Endothelial cell of umbilical vein (primary cell): Measurements from ENCODE around the gene ANKH. TPM values are rescaled to one million over a fixed set of nuclear protein-coding genes. Genes with fewer than 3 reads are reported as not detected.

Experiments used
- BruUV-seq: library from RNA; stranded (reverse); fragments of 400-500 nt; replicated peaks from 2 replicates; lab custom pipeline; 2021; lab: Mats Ljungman, UMichigan
- CTCF ChIA-PET: fragments of 300-600, 350-600 bp; sonication (Branson Sonifier 250); formaldehyde crosslinking; loops from one replicate; lab custom pipeline; 2021; ENCODE audit warnings: antibody characterized with exemption, inconsistent platforms; lab: Charles Lee
- POLR2A ChIA-PET: fragments of 300-600, 350-600 bp; sonication (Branson Sonifier 250); formaldehyde crosslinking; loops from one replicate; lab custom pipeline; 2021; ENCODE audit warnings: antibody characterized with exemption, inconsistent platforms; lab: Charles Lee
- DNase-seq: peaks from one replicate; pipeline ENCODE4 v3.0.0-alpha.2; 2011; ENCODE audit warnings: low read depth, low spot score
- FAIRE-seq: peaks from 2 replicates; lab custom pipeline; 2011; peaks lifted over from hg19 to GRCh38; lab: Jason Lieb, UNC
- H2AFZ ChIP-seq: 2 replicates; pipeline ENCODE4 v1.6.0; 2012; ENCODE audit warnings: low read depth, low read length, control low read depth, inconsistent platforms
- H3K27ac ChIP-seq: 2 replicates; pipeline ENCODE4 v1.5.1; 2011; ENCODE audit warnings: low read depth, mild to moderate bottlenecking, control low read depth, low read length, moderate library complexity; ENCODE audit not compliant: insufficient read depth
- H3K27me3 ChIP-seq, 2 experiments: 2 replicates each; pipeline versions ENCODE4 v1.6.0 to v1.6.1; 2011; ENCODE audit warnings: low read length in 2 of 2, mixed read lengths in 1 of 2; ENCODE audit not compliant: control insufficient read depth in 2 of 2, insufficient read depth in 2 of 2
- H3K36me3 ChIP-seq, 2 experiments: 2 replicates in 1 of 2; 3 replicates in 1 of 2; pipeline ENCODE4 v1.5.1; 2011; ENCODE audit warnings: low read length in 2 of 2, mild to moderate bottlenecking in 1 of 2, moderate library complexity in 1 of 2; ENCODE audit not compliant: control insufficient read depth in 2 of 2, insufficient read depth in 2 of 2; ENCODE audit errors: extremely low read depth in 1 of 2
- H3K4me1 ChIP-seq: 3 replicates; pipeline ENCODE4 v1.5.1; 2011; ENCODE audit warnings: mild to moderate bottlenecking, low read length; ENCODE audit not compliant: control insufficient read depth, insufficient read depth; ENCODE audit errors: extremely low read depth
- H3K4me2 ChIP-seq: 2 replicates; pipeline ENCODE4 v1.6.1; 2011; ENCODE audit warnings: low read length, control low read depth, mixed read lengths; ENCODE audit not compliant: insufficient read depth
- H3K4me3 ChIP-seq, 3 experiments: fragments of 200-600 bp in 1 of 3; sonication (generic), shearing (Covaris generic) in 1 of 3; replicated peaks in 1 of 3; 2 replicates each; pipeline ENCODE4 v1.5.1; 2011 to 2016; ENCODE audit warnings: control low read depth in 3 of 3, low read length in 3 of 3, mild to moderate bottlenecking in 2 of 3, inconsistent platforms in 1 of 3, low read depth in 1 of 3, moderate library complexity in 1 of 3; ENCODE audit not compliant: insufficient read depth in 1 of 3
- H3K79me2 ChIP-seq: 2 replicates; pipeline ENCODE4 v1.6.0; 2012; ENCODE audit warnings: low read length, inconsistent platforms; ENCODE audit not compliant: control insufficient read depth, insufficient read depth
- H3K9ac ChIP-seq: replicated peaks from 2 replicates; pipeline ENCODE3; 2011; ENCODE audit warnings: low read length, control low read depth; ENCODE audit not compliant: insufficient read depth; ENCODE audit errors: extremely low read depth
- H3K9me1 ChIP-seq: replicated peaks from 3 replicates; pipeline ENCODE4 v1.6.0; 2011; ENCODE audit warnings: mild to moderate bottlenecking, low read length; ENCODE audit not compliant: control insufficient read depth, insufficient read depth; ENCODE audit errors: extremely low read depth
- H3K9me3 ChIP-seq: replicated peaks from 2 replicates; pipeline ENCODE4 v1.5.1; 2012; ENCODE audit warnings: low read length, inconsistent platforms; ENCODE audit not compliant: control insufficient read depth, insufficient read depth
- H4K20me1 ChIP-seq: replicated peaks from 2 replicates; pipeline ENCODE3; 2011; ENCODE audit warnings: mild to moderate bottlenecking, low read length; ENCODE audit not compliant: control insufficient read depth, insufficient read depth; ENCODE audit errors: extremely low read depth
- EZH2 ChIP-seq: IDR thresholded peaks from 2 replicates; pipeline ENCODE4 v1.6.1; 2012; ENCODE audit warnings: borderline replicate concordance, low read depth, mild to moderate bottlenecking, moderate library complexity, low read length, inconsistent platforms; ENCODE audit not compliant: severe bottlenecking
- FOS ChIP-seq: IDR thresholded peaks from 2 replicates; pipeline ENCODE4 v1.6.1; 2011; ENCODE audit warnings: mild to moderate bottlenecking, low read length, moderate library complexity, borderline replicate concordance; ENCODE audit not compliant: insufficient read depth
- GATA2 ChIP-seq: IDR thresholded peaks from 2 replicates; pipeline ENCODE4 v1.7.0; 2011; ENCODE audit warnings: low read depth, mild to moderate bottlenecking, moderate library complexity, mixed read lengths, low read length; ENCODE audit not compliant: insufficient read length, insufficient read depth
- JUN ChIP-seq: IDR thresholded peaks from 2 replicates; pipeline ENCODE4 v1.6.1; 2011; ENCODE audit warnings: borderline replicate concordance, low read depth; ENCODE audit not compliant: insufficient read length, insufficient read depth
- MAX ChIP-seq: IDR thresholded peaks from 2 replicates; pipeline ENCODE4 v1.6.1; 2011; ENCODE audit not compliant: insufficient read depth, insufficient read length
- MYC ChIP-seq: IDR thresholded peaks from one replicate; pipeline ENCODE4 v1.6.1; 2011; ENCODE audit warnings: mild to moderate bottlenecking, low read depth, low read length
- POLR2A ChIP-seq: IDR thresholded peaks from 2 replicates; pipeline ENCODE4 v1.6.1; 2012; ENCODE audit warnings: low read depth, mild to moderate bottlenecking, control low read depth, low read length
- POLR2AphosphoS5 ChIP-seq: IDR thresholded peaks from 2 replicates; pipeline ENCODE4 v1.6.1; 2012; ENCODE audit warnings: low read depth, mild to moderate bottlenecking, control low read depth, low read length, moderate library complexity; ENCODE audit not compliant: insufficient read depth
- dilution Hi-C: fragments of 300-500 bp; cut with MboI; formaldehyde crosslinking; loops from one replicate; pipeline ENCODE4 v1.15.0; 2019; ENCODE audit warnings: low sequenced_read_pairs; ENCODE audit not compliant: extremely low pct_ligation_motif_present
- intact Hi-C: fragments of 100-400 bp; cut with micrococcal nuclease; formaldehyde crosslinking; loops from one replicate; pipeline ENCODE4 v1.10.0; 2022
- polyA plus RNA-seq, 4 experiments: library from polyadenylated mRNA; depleted of rRNA in 3 of 4; stranded (reverse) in 3 of 4; unstranded in 1 of 4; fragments of >200 nt; gene quantifications; 2 replicates each; pipeline versions ENCODE4 v1.2.1 to v1.2.3, GENCODE V29; 2011 to 2012; ENCODE audit warnings: missing spikeins in 1 of 4
- total RNA-seq: library from RNA; stranded (reverse); gene quantifications from 2 replicates; pipeline ENCODE4 v1.2.3, GENCODE V29; 2021
- TF ChIP-seq, protein P1 (sequence below), 2 donors: IDR thresholded peaks; 1 replicate in 1 of 2; 2 replicates in 1 of 2; pipeline ENCODE4 v1.5.1; 2011; ENCODE audit warnings: low read length in 2 of 2, mild to moderate bottlenecking in 2 of 2, moderate library complexity in 2 of 2, control low read depth in 1 of 2, inconsistent platforms in 1 of 2, low read depth in 1 of 2; ENCODE audit not compliant: insufficient read depth in 1 of 2; ENCODE audit errors: extremely low read depth in 1 of 2

ANKH gene
- total and polyA plus RNA-seq, 2 donors (not counting 3 experiments of a cell fraction or from before 2014, with no cell fraction given), result 12.7 to 31.4 TPM

GRCh38 chr5:14830210-14831005 is 41.2 kb downstream of the ANKH start:
- Histone ChIP-seq H4K20me1 (no peaks in the 10 kb centered on the region), H3K36me3 (no peaks in the 10 kb centered on the region), H3K9ac (no peak overlapping the region), H3K9me3 (no peaks in the 10 kb centered on the region), H3K9me1 (no peaks in the 10 kb centered on the region), H3K27me3 (no peaks in the 10 kb centered on the region), H3K4me3 (no peak overlapping the region), H3K27ac (no peak overlapping the region), H3K4me2 (no peak overlapping the region), H3K4me1 (no peaks in the 10 kb centered on the region), H3K79me2 (peaks cover 2% of the 10 kb centered on the region), H2AFZ (no peak overlapping the region)
- FAIRE-seq (no peak), DNase-seq (peak; percentile 32)
- intact Hi-C loops (no loop called here), dilution Hi-C loops (no loop called here)
- ChIA-PET CTCF (interaction anchor here (0.7 to 1.3 kb wide), 3 partner anchors 10 to 21 kb away, joined by 3 to 7 read pairs (median 3); no protein-coding TSS in a partner anchor), POLR2A (no interaction called here)
- TF ChIP-seq POLR2A (no peak), JUN (no peak), EZH2 (no peak), MYC (no peak), GATA2 (no peak), POLR2AphosphoS5 (no peak), FOS (no peak), MAX (no peak)
- TF ChIP-seq, protein P1, sequence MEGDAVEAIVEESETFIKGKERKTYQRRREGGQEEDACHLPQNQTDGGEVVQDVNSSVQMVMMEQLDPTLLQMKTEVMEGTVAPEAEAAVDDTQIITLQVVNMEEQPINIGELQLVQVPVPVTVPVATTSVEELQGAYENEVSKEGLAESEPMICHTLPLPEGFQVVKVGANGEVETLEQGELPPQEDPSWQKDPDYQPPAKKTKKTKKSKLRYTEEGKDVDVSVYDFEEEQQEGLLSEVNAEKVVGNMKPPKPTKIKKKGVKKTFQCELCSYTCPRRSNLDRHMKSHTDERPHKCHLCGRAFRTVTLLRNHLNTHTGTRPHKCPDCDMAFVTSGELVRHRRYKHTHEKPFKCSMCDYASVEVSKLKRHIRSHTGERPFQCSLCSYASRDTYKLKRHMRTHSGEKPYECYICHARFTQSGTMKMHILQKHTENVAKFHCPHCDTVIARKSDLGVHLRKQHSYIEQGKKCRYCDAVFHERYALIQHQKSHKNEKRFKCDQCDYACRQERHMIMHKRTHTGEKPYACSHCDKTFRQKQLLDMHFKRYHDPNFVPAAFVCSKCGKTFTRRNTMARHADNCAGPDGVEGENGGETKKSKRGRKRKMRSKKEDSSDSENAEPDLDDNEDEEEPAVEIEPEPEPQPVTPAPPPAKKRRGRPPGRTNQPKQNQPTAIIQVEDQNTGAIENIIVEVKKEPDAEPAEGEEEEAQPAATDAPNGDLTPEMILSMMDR (IDR thresholded peaks at IDR 0.05; ENCODE audit: extremely low read depth in 1 of 2, insufficient read depth in 1 of 2, low read depth in 1 of 2, low read length in 2 of 2), result no peak
- no TSS peak for BruUV-seq
